Progenitor cell of endocrine pancreas (in vitro differentiated cells): ENCODE measurements around the gene ALG9. TPM values are rescaled to one million over a fixed set of nuclear protein-coding genes. Genes with fewer than 3 reads are reported as not detected.
A peak's percentile ranks its signal among the peaks of the same experiment; 100 is the strongest.

Experiments
- DNase-seq: peaks from one replicate; pipeline ENCODE4 v3.0.0; 2021; ENCODE audit warnings: low spot score; ENCODE audit not compliant: unreplicated experiment
- H3K27ac Mint-ChIP-seq: 2 replicates; pipeline ENCODE4 v1.8.0; 2021; ENCODE audit warnings: mild to moderate bottlenecking, moderate library complexity, mixed read lengths
- H3K27me3 Mint-ChIP-seq: 2 replicates; pipeline ENCODE4 v1.8.0; 2021; ENCODE audit warnings: mixed read lengths
- H3K36me3 Mint-ChIP-seq: 2 replicates; pipeline ENCODE4 v1.8.0; 2022; ENCODE audit warnings: mixed read lengths; ENCODE audit not compliant: insufficient read depth
- H3K4me1 Mint-ChIP-seq: 2 replicates; pipeline ENCODE4 v1.8.0; 2021; ENCODE audit warnings: low read depth, mixed read lengths
- H3K4me3 Mint-ChIP-seq: 2 replicates; pipeline ENCODE4 v1.8.0; 2021; ENCODE audit warnings: low read depth, mild to moderate bottlenecking, moderate library complexity, mixed read lengths
- H3K9me3 Mint-ChIP-seq: 2 replicates; pipeline ENCODE4 v1.8.0; 2021; ENCODE audit warnings: low read depth, mixed read lengths
- CTCF ChIP-seq: fragments of 200-600 bp; sonication (generic); IDR thresholded peaks from one replicate; pipeline ENCODE4 v1.5.0; 2021; ENCODE audit warnings: antibody characterized with exemption, mild to moderate bottlenecking; ENCODE audit not compliant: unreplicated experiment
- total RNA-seq: library from RNA; stranded (reverse); gene quantifications from 2 replicates; pipeline ENCODE4 v1.2.1, GENCODE V29; 2021

ALG9 gene
- total RNA-seq, 1 donor from 2014 or later, result 45.2 TPM

- no peak overlapping the region for H3K4me3 Mint-ChIP-seq
- peaks cover 11% of the 10 kb centered on the region for H3K36me3 Mint-ChIP-seq
- H3K27me3 Mint-ChIP-seq, result no peaks in the 10 kb centered on the region
- DNase-seq, result no peak
- peaks cover 5% of the 10 kb centered on the region for H3K4me1 Mint-ChIP-seq
- no peak overlapping the region for H3K27ac Mint-ChIP-seq
- no peak for TF ChIP-seq CTCF
- no peaks in the 10 kb centered on the region for H3K9me3 Mint-ChIP-seq
Measured at GRCh38 chr11:111835665-111836064, 35.7 kb downstream of the ALG9 start.

GRCh38 chr11:111834432-111835163, 36.8 kb downstream of the ALG9 start:
- TF ChIP-seq CTCF, result no peak

GRCh38 chr11:111833524-111833923, 37.9 kb downstream of the ALG9 start:
- no peak for DNase-seq
- no peak for TF ChIP-seq CTCF
- H3K27me3 Mint-ChIP-seq, result no peaks in the 10 kb centered on the region
- H3K4me3 Mint-ChIP-seq, result no peak overlapping the region
- no peak overlapping the region for H3K27ac Mint-ChIP-seq
- H3K9me3 Mint-ChIP-seq, result no peaks in the 10 kb centered on the region
- H3K4me1 Mint-ChIP-seq, result no peaks in the 10 kb centered on the region
- H3K36me3 Mint-ChIP-seq, result peaks cover 12% of the 10 kb centered on the region

More at GRCh38 chr11:111834432-111835163, 36.8 kb downstream of the ALG9 start:
- Mint-ChIP-seq H3K27ac (peak overlapping the region; percentile 4), H3K9me3 (no peaks in the 10 kb centered on the region), H3K27me3 (no peaks in the 10 kb centered on the region), H3K4me1 (no peaks in the 10 kb centered on the region), H3K4me3 (no peak overlapping the region), H3K36me3 (peaks cover 12% of the 10 kb centered on the region)
- no peak for DNase-seq

- TF ChIP-seq CTCF, result no peak
- Mint-ChIP-seq H3K9me3 (no peaks in the 10 kb centered on the region), H3K27me3 (no peaks in the 10 kb centered on the region), H3K4me1 (no peaks in the 10 kb centered on the region), H3K27ac (no peak overlapping the region), H3K4me3 (no peak overlapping the region), H3K36me3 (peaks cover 9% of the 10 kb centered on the region)
- no peak for DNase-seq
Measured at GRCh38 chr11:111829185-111829968, 42.0 kb downstream of the ALG9 start.

GRCh38 chr11:111826322-111826950, 44.9 kb downstream of the ALG9 start:
- TF ChIP-seq CTCF, result no peak
- peaks cover 11% of the 10 kb centered on the region for H3K36me3 Mint-ChIP-seq
- H3K4me3 Mint-ChIP-seq, result no peak overlapping the region
- no peak overlapping the region for H3K27ac Mint-ChIP-seq
- DNase-seq, result no peak
- H3K27me3 Mint-ChIP-seq, result no peaks in the 10 kb centered on the region
- H3K4me1 Mint-ChIP-seq, result no peaks in the 10 kb centered on the region
- no peaks in the 10 kb centered on the region for H3K9me3 Mint-ChIP-seq
